A673 (cell line): Measurements from ENCODE around the gene FAAH.

Source experiments
- EZH2 ChIP-seq: fragments of 200-600 bp; sonication (generic); IDR thresholded peaks from 2 replicates; pipeline ENCODE4 v1.6.1; 2017; ENCODE audit warnings: borderline replicate concordance, low read depth, mild to moderate bottlenecking, mixed read lengths, antibody characterized with exemption, low read length; ENCODE audit not compliant: poor library complexity, severe bottlenecking
- TF ChIP-seq, protein P1 (sequence below): fragments of 300-800, 200-600 bp; sonication (generic); conservative IDR thresholded peaks from 2 replicates; pipeline ENCODE4 v1.5.1; 2017; ENCODE audit warnings: low read depth, mild to moderate bottlenecking, antibody characterized with exemption, low read length, moderate library complexity, mixed read lengths

DNA sequence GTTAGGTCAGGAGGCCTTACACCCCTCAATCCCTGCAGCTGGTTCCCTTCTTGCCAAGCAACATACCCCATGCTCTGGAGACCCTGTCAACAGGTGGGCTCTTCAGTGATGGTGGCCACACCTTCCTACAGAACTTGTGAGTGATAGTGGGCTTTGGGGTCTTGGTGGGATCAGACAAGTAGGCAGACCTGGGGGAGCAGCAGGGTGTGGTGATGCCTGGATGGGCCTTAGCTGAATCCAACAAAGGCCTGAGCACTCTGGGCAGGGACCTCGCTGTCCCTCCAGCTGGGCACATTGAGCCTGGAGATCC is 14.9 kb downstream of the FAAH start:
- TF ChIP-seq, protein P1, sequence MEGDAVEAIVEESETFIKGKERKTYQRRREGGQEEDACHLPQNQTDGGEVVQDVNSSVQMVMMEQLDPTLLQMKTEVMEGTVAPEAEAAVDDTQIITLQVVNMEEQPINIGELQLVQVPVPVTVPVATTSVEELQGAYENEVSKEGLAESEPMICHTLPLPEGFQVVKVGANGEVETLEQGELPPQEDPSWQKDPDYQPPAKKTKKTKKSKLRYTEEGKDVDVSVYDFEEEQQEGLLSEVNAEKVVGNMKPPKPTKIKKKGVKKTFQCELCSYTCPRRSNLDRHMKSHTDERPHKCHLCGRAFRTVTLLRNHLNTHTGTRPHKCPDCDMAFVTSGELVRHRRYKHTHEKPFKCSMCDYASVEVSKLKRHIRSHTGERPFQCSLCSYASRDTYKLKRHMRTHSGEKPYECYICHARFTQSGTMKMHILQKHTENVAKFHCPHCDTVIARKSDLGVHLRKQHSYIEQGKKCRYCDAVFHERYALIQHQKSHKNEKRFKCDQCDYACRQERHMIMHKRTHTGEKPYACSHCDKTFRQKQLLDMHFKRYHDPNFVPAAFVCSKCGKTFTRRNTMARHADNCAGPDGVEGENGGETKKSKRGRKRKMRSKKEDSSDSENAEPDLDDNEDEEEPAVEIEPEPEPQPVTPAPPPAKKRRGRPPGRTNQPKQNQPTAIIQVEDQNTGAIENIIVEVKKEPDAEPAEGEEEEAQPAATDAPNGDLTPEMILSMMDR = no peak
- no peak for TF ChIP-seq EZH2
